HG02642 (cell line): ENCODE measurements around the gene YY1AP1.
"Not testable (repeated sequence)": the region's sequence is repeated elsewhere in the genome, so short reads cannot be mapped to it uniquely, and the experiment has no call there.

Source experiments
- ATAC-seq: cut with Tn5 transposase; IDR thresholded peaks from one replicate; pipeline ENCODE4 v1.9.1; 2021; ENCODE audit warnings: mild to moderate bottlenecking; ENCODE audit not compliant: unreplicated experiment, poor library complexity

Gene YY1AP1

GRCh38 chr1:155696524-155696923, 8.0 kb upstream of the YY1AP1 start:
- ATAC-seq: no peak

- no peak for ATAC-seq
These were observed 7.0 kb upstream of the YY1AP1 start for GRCh38 chr1:155695608-155696007.

- no peak for ATAC-seq
These were observed 6.5 kb upstream of the YY1AP1 start for GRCh38 chr1:155695072-155695471.

- no peak for ATAC-seq
These were observed 5.6 kb upstream of the YY1AP1 start for GRCh38 chr1:155694167-155694566.

GRCh38 chr1:155691992-155692528, 3.5 kb upstream of the YY1AP1 start:
- no peak for ATAC-seq

GRCh38 chr1:155689081-155689607, 570 bp upstream of the YY1AP1 start, which contains the start of gene DAP3:
TSS of gene DAP3 (plus strand) at chr1:155689091. CDS start at chr1:155709780, 20,689 bp downstream.
- ATAC-seq: not testable (repeated sequence)

- ATAC-seq: peak; percentile 24
These were observed 760 bp downstream of the YY1AP1 start for GRCh38 chr1:155687705-155688323.

- ATAC-seq: no peak
These were observed 6.8 kb downstream of the YY1AP1 start for GRCh38 chr1:155681776-155682175.

GRCh38 chr1:155680531-155680930, 8.0 kb downstream of the YY1AP1 start:
- no peak for ATAC-seq

GRCh38 chr1:155678992-155679391, 9.6 kb downstream of the YY1AP1 start:
- not testable (repeated sequence) for ATAC-seq

GRCh38 chr1:155678027-155678426, 10.5 kb downstream of the YY1AP1 start:
- ATAC-seq: no peak

GRCh38 chr1:155673003-155673402, 15.6 kb downstream of the YY1AP1 start:
- ATAC-seq: no peak

GRCh38 chr1:155671750-155672149, 16.8 kb downstream of the YY1AP1 start:
- ATAC-seq: no peak

GRCh38 chr1:155669233-155670162, 19.1 kb downstream of the YY1AP1 start:
- no peak for ATAC-seq

- ATAC-seq: not testable (repeated sequence)
These were observed 27.3 kb downstream of the YY1AP1 start for GRCh38 chr1:155661239-155661638.

- ATAC-seq: no peak
These were observed 31.1 kb downstream of the YY1AP1 start for GRCh38 chr1:155657463-155657862.

- no peak for ATAC-seq
These were observed 35.6 kb downstream of the YY1AP1 start for GRCh38 chr1:155652951-155653350.

- ATAC-seq: no peak
These were observed 36.5 kb downstream of the YY1AP1 start for GRCh38 chr1:155651861-155652661.

- no peak for ATAC-seq
These were observed 38.3 kb downstream of the YY1AP1 start for GRCh38 chr1:155650231-155650757.

- ATAC-seq: no peak
These were observed 38.9 kb downstream of the YY1AP1 start for GRCh38 chr1:155649676-155650075.
